Left forelimb (tissue), 1 donor: ENCODE measurements around the gene POLR3K.

Experiments used
- DNase-seq: peaks from one replicate; pipeline ENCODE4 v3.0.0-alpha.2; 2018; ENCODE audit warnings: low spot score

Gene POLR3K

GRCh38 chr16:78444-79150 lies 25.2 kb upstream of the POLR3K start:
- DNase-seq, result no peak

GRCh38 chr16:77807-78443 lies 24.5 kb upstream of the POLR3K start, which contains the start of gene MPG:
MPG (plus strand) TSS chr16:78225; CDS start chr16:78310, 85 bp downstream.
- DNase-seq, result peak; percentile 94

- peak; percentile 85 for DNase-seq
These were observed 23.9 kb upstream of the POLR3K start for GRCh38 chr16:77273-77806.

GRCh38 chr16:76535-77272 lies 23.3 kb upstream of the POLR3K start:
- peak; percentile 81 for DNase-seq

GRCh38 chr16:75580-76501 lies 22.4 kb upstream of the POLR3K start:
- DNase-seq, result peak; percentile 86

- no peak for DNase-seq
These were observed 21.4 kb upstream of the POLR3K start for GRCh38 chr16:74747-75334.

- no peak for DNase-seq
These were observed 20.8 kb upstream of the POLR3K start for GRCh38 chr16:74051-74746.

GRCh38 chr16:72561-73548 lies 19.4 kb upstream of the POLR3K start, which contains the start of gene RHBDF1:
RHBDF1 (minus strand) TSS chr16:72631; CDS start chr16:65015, 7,616 bp downstream.
- no peak for DNase-seq

- no peak for DNase-seq
These were observed 18.4 kb upstream of the POLR3K start for GRCh38 chr16:71540-72401.

- no peak for DNase-seq
These were observed 17.8 kb upstream of the POLR3K start for GRCh38 chr16:71210-71539.

- no peak for DNase-seq
These were observed 15.8 kb upstream of the POLR3K start for GRCh38 chr16:69181-69580.

GRCh38 chr16:67884-68789 lies 14.7 kb upstream of the POLR3K start:
- DNase-seq, result no peak

- no peak for DNase-seq
These were observed 13.9 kb upstream of the POLR3K start for GRCh38 chr16:67183-67791.

GRCh38 chr16:66309-67182 lies 13.1 kb upstream of the POLR3K start:
- no peak for DNase-seq

- DNase-seq, result no peak
These were observed 12.3 kb upstream of the POLR3K start for GRCh38 chr16:65745-66144.

GRCh38 chr16:64914-65255 lies 11.5 kb upstream of the POLR3K start:
- DNase-seq, result no peak
